Measurements from ENCODE around the gene GRHPR. TPM values are rescaled to one million over a fixed set of nuclear protein-coding genes. Genes with fewer than 3 reads are reported as not detected.

GRHPR gene
- total and polyA plus RNA-seq, 10 of the 15 experiments (the other 5 are each of a cell fraction or from before 2014, with no cell fraction given): 52.4 to 194 (median 126) TPM

GRCh38 chr9:37453827-37454226, 31.3 kb downstream of the GRHPR start:
- H3K27me3 ChIP-seq (replicated peaks in 1 of 2; ENCODE audit: control insufficient read depth in 2 of 2, insufficient read depth in 2 of 2, low read length in 1 of 2): no peaks in the 10 kb centered on the region
- BruUV-seq (replicated peaks): no TSS peak
- no peak overlapping the region for H3K9ac ChIP-seq (ENCODE audit: control insufficient read depth, insufficient read depth, low read length)
- no peak overlapping the region for H3K4me3 ChIP-seq
- no peak overlapping the region for H3K27ac ChIP-seq (ENCODE audit: control insufficient read depth, insufficient read depth)
- no peak overlapping the region for H3K4me2 ChIP-seq (ENCODE audit: control insufficient read depth, insufficient read depth)
- FAIRE-seq: no peak
- RAD21 ChIA-PET (ENCODE audit: unreplicated experiment): interaction anchor here (3.2 kb wide), 1 partner anchor 10 kb away, joined by 8 read pairs; no protein-coding TSS in a partner anchor
- no peak for DNase-seq (ENCODE audit: low read depth, low spot score)
- SMC1A ChIA-PET (ENCODE audit: uncharacterized antibody, unreplicated experiment): interaction anchor here (6.5 kb wide), 1 partner anchor 10 kb away, joined by 33 read pairs; the partner anchor contains the start of gene ZBTB5
- POLR2A ChIA-PET: interaction anchor here (1.1 kb wide), 1 partner anchor 10 kb away, joined by 3 read pairs; no protein-coding TSS in a partner anchor
- CTCF ChIA-PET: interaction anchor here (0.8 kb wide), 1 partner anchor 14 kb away, joined by 3 read pairs; no protein-coding TSS in a partner anchor
- TF ChIP-seq, protein P1, sequence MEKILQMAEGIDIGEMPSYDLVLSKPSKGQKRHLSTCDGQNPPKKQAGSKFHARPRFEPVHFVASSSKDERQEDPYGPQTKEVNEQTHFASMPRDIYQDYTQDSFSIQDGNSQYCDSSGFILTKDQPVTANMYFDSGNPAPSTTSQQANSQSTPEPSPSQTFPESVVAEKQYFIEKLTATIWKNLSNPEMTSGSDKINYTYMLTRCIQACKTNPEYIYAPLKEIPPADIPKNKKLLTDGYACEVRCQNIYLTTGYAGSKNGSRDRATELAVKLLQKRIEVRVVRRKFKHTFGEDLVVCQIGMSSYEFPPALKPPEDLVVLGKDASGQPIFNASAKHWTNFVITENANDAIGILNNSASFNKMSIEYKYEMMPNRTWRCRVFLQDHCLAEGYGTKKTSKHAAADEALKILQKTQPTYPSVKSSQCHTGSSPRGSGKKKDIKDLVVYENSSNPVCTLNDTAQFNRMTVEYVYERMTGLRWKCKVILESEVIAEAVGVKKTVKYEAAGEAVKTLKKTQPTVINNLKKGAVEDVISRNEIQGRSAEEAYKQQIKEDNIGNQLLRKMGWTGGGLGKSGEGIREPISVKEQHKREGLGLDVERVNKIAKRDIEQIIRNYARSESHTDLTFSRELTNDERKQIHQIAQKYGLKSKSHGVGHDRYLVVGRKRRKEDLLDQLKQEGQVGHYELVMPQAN (conservative IDR thresholded peaks at IDR 0.05): no peak
- TF ChIP-seq, protein P2, sequence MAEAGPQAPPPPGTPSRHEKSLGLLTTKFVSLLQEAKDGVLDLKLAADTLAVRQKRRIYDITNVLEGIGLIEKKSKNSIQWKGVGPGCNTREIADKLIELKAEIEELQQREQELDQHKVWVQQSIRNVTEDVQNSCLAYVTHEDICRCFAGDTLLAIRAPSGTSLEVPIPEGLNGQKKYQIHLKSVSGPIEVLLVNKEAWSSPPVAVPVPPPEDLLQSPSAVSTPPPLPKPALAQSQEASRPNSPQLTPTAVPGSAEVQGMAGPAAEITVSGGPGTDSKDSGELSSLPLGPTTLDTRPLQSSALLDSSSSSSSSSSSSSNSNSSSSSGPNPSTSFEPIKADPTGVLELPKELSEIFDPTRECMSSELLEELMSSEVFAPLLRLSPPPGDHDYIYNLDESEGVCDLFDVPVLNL (IDR thresholded peaks at IDR 0.05; ENCODE audit: low read depth, low read length): no peak
- TF ChIP-seq TAF1 (IDR thresholded peaks at IDR 0.05; ENCODE audit: borderline replicate concordance, low read depth, low read length) (no peak), IKZF1 (conservative IDR thresholded peaks at IDR 0.05) (no peak), CBX3 (IDR thresholded peaks at IDR 0.05; ENCODE audit: borderline replicate concordance, low read depth) (no peak), NFYB (IDR thresholded peaks at IDR 0.05; ENCODE audit: insufficient read depth, low read depth, low read length) (no peak), TCF12 (IDR thresholded peaks at IDR 0.05; ENCODE audit: low read depth, low read length) (no peak), KDM1A (IDR thresholded peaks at IDR 0.05; ENCODE audit: borderline replicate concordance) (no peak), HDAC6 (IDR thresholded peaks at IDR 0.05; ENCODE audit: unreplicated experiment) (no peak), RCOR1 (conservative IDR thresholded peaks at IDR 0.05; ENCODE audit: low read depth, low read length) (no peak), RB1 (IDR thresholded peaks at IDR 0.05; ENCODE audit: borderline replicate concordance) (no peak), ZZZ3 (IDR thresholded peaks at IDR 0.05; ENCODE audit: control insufficient read depth, insufficient read length, low read depth) (no peak), ZNF687 (IDR thresholded peaks at IDR 0.05) (no peak), HDGF (IDR thresholded peaks at IDR 0.05) (no peak), CREM (IDR thresholded peaks at IDR 0.05; ENCODE audit: low read depth) (no peak)
- in situ Hi-C loops (cut with MboI): no loop called here
- no peaks in the 10 kb centered on the region for H4K20me1 ChIP-seq (ENCODE audit: control insufficient read depth, insufficient read depth)
- whole genome bisulfite sequencing (ENCODE audit: insufficient coverage, insufficient replicate concordance, low lambda C conversion rate, missing lambda C conversion rate): 50% methylated on average over 1 of the region's 1 CpG
- H3K9me3 ChIP-seq (replicated peaks; ENCODE audit: control insufficient read depth, insufficient read depth, low read length): no peaks in the 10 kb centered on the region; the same call in 2 of the 3 replicates
- peaks cover 13% of the 10 kb centered on the region for H3K4me1 ChIP-seq (ENCODE audit: control insufficient read depth, insufficient read depth, low read length)
- H2AFZ ChIP-seq (ENCODE audit: control insufficient read depth, low read depth, low read length): no peak overlapping the region
- H3K36me3 ChIP-seq (ENCODE audit: control insufficient read depth in 2 of 2, insufficient read depth in 2 of 2, low read length in 1 of 2): peaks cover 0 to 7% of the 10 kb centered on the region in 2 experiments; a peak in 2 of 4 replicates
- intact Hi-C loops (cut with micrococcal nuclease; ENCODE audit: unreplicated experiment): no loop called here
- H3K79me2 ChIP-seq (ENCODE audit: control insufficient read depth, insufficient read depth, low read length): peaks cover 67% of the 10 kb centered on the region
- no peak for ATAC-seq

All from GM12878 (cell line).